ENCODE results near the gene C10orf95.

Gene C10orf95

DNA sequence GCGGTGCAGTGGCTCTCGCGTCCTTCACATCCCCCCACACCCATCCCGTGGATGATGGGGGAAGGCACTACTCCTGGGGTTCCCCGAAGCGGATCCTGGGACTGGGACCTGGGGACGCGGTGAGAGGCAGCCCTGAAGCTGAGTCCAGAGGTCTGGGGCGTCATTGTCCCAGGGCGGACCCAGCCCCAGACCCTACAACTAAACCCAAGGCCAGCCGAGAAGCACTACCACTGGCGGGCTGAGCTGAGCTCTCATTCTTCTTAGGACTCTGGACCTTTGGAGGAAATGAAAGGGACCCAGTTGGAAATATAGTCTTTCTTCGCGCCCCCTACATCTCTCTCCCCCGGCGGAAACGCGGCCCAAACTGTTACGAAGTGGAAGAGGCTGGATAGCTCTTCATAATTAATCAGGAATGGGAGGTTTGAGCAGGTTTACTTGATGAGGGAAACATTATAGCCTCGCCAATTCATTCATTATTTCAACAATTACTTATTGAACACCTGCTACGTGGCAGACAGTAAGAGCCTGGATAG lies 31.1 kb downstream of the C10orf95 start:
- CTCF ChIA-PET: interaction anchor here (0.6 to 5.6 kb wide), 10 partner anchors 10 to 190 kb away, joined by 3 to 57 read pairs (median 6); partner anchors contain the start of genes CUEDC2 and NFKB2
- Histone ChIP-seq H3K4me3 (ENCODE audit: low read depth, low read length) (peak overlapping the region; percentile 80), H3K4me1 (ENCODE audit: control insufficient read depth, insufficient read depth, low read length) (peaks cover 9% of the 10 kb centered on the region), H3K36me3 (ENCODE audit: control insufficient read depth in 2 of 2, insufficient read depth in 1 of 2, low read length in 2 of 2) (peaks cover 0 to 28% of the 10 kb centered on the region in 2 experiments; a peak in 1 of 3 replicates), H3K27ac (ENCODE audit: extremely low read depth, low read depth, low read length) (peak overlapping the region; percentile 65), H3K9me3 (ENCODE audit: control insufficient read depth, insufficient read depth, low read depth, low read length) (no peaks in the 10 kb centered on the region)
- POLR2A ChIA-PET: interaction anchor here (0.6 to 5.2 kb wide), 13 partner anchors 8 to 296 kb away, joined by 3 to 42 read pairs (median 5); partner anchors contain the start of genes C10orf95 and CUEDC2
- TF ChIP-seq, protein P1, sequence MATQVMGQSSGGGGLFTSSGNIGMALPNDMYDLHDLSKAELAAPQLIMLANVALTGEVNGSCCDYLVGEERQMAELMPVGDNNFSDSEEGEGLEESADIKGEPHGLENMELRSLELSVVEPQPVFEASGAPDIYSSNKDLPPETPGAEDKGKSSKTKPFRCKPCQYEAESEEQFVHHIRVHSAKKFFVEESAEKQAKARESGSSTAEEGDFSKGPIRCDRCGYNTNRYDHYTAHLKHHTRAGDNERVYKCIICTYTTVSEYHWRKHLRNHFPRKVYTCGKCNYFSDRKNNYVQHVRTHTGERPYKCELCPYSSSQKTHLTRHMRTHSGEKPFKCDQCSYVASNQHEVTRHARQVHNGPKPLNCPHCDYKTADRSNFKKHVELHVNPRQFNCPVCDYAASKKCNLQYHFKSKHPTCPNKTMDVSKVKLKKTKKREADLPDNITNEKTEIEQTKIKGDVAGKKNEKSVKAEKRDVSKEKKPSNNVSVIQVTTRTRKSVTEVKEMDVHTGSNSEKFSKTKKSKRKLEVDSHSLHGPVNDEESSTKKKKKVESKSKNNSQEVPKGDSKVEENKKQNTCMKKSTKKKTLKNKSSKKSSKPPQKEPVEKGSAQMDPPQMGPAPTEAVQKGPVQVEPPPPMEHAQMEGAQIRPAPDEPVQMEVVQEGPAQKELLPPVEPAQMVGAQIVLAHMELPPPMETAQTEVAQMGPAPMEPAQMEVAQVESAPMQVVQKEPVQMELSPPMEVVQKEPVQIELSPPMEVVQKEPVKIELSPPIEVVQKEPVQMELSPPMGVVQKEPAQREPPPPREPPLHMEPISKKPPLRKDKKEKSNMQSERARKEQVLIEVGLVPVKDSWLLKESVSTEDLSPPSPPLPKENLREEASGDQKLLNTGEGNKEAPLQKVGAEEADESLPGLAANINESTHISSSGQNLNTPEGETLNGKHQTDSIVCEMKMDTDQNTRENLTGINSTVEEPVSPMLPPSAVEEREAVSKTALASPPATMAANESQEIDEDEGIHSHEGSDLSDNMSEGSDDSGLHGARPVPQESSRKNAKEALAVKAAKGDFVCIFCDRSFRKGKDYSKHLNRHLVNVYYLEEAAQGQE (tag by site-specific recombination; IDR thresholded peaks at IDR 0.05): peak; percentile 61
- TF ChIP-seq, protein P2, sequence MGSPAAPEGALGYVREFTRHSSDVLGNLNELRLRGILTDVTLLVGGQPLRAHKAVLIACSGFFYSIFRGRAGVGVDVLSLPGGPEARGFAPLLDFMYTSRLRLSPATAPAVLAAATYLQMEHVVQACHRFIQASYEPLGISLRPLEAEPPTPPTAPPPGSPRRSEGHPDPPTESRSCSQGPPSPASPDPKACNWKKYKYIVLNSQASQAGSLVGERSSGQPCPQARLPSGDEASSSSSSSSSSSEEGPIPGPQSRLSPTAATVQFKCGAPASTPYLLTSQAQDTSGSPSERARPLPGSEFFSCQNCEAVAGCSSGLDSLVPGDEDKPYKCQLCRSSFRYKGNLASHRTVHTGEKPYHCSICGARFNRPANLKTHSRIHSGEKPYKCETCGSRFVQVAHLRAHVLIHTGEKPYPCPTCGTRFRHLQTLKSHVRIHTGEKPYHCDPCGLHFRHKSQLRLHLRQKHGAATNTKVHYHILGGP (tag by site-specific recombination; IDR thresholded peaks at IDR 0.05): no peak
- TF ChIP-seq, protein P3, sequence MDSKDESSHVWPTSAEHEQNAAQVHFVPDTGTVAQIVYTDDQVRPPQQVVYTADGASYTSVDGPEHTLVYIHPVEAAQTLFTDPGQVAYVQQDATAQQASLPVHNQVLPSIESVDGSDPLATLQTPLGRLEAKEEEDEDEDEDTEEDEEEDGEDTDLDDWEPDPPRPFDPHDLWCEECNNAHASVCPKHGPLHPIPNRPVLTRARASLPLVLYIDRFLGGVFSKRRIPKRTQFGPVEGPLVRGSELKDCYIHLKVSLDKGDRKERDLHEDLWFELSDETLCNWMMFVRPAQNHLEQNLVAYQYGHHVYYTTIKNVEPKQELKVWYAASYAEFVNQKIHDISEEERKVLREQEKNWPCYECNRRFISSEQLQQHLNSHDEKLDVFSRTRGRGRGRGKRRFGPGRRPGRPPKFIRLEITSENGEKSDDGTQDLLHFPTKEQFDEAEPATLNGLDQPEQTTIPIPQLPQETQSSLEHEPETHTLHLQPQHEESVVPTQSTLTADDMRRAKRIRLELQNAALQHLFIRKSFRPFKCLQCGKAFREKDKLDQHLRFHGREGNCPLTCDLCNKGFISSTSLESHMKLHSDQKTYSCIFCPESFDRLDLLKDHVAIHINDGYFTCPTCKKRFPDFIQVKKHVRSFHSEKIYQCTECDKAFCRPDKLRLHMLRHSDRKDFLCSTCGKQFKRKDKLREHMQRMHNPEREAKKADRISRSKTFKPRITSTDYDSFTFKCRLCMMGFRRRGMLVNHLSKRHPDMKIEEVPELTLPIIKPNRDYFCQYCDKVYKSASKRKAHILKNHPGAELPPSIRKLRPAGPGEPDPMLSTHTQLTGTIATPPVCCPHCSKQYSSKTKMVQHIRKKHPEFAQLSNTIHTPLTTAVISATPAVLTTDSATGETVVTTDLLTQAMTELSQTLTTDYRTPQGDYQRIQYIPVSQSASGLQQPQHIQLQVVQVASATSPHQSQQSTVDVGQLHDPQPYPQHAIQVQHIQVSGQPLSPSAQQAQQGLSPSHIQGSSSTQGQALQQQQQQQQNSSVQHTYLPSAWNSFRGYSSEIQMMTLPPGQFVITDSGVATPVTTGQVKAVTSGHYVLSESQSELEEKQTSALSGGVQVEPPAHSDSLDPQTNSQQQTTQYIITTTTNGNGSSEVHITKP (tag by site-specific recombination; IDR thresholded peaks at IDR 0.05): peak; percentile 8; the same call in 1 of the 2 replicates
- TF ChIP-seq KLF16 (tag by site-specific recombination; IDR thresholded peaks at IDR 0.05): no peak
- TF ChIP-seq ZNF266 (tag by site-specific recombination; IDR thresholded peaks at IDR 0.05; ENCODE audit: low read depth): no peak
- TF ChIP-seq ZBTB20 (tag by site-specific recombination; IDR thresholded peaks at IDR 0.05): 0 out of 2 replicates have a peak, but pooled peaks have one; percentile 12

DNA sequence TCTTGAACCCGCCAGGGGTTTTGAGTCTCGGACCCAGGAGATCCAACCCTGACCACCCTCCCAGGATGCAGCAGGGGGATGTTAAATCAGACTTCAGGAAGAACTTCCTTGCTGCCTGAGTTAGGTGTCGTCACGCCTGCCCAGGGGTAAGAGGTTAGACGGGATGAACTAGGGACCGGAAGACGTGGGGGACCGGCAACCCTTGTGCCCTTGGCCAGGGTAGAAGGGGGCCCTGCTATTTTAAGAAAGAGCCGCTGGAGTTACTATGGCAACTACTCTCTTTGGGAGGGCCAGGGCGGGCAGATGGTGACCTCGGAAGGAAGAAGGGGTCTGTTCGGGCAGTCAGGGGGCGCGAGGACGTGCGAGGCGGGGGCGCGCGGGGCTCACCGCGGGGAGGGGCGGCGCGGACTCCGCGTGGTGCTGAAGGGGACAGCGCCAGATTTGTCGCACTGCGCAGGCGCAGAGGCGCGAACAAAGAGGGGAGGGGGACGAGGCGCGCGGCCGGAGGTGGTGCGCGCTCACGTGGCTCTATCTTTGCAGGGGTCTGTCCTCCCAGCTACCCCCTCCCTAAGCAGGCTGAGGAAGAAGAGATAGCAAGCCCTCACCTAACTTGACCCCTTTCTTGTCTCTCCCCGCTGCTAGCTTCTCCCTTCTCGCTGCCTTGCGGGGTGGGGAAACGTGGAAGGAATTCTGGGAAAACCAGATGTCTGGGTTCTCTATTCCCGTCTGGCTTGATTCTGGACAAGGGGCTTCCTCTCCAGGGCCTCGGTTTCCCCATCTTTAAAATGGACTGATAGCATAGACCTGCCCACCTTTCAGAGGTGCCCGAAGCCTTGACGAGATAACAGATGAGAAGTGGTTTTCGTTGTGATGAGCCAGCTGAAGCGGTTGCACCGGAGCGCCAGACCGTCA lies 31.8 kb downstream of the C10orf95 start:
- H3K4me3 ChIP-seq (ENCODE audit: low read depth, low read length): peak overlapping the region; percentile 80
- peaks cover 9% of the 10 kb centered on the region for H3K4me1 ChIP-seq (ENCODE audit: control insufficient read depth, insufficient read depth, low read length)
- H3K9me3 ChIP-seq (ENCODE audit: control insufficient read depth, insufficient read depth, low read depth, low read length): no peaks in the 10 kb centered on the region
- ChIA-PET POLR2A (interaction anchor here (0.6 to 5.2 kb wide), 7 partner anchors 12 to 295 kb away, joined by 3 to 42 read pairs (median 8); partner anchors contain the start of genes C10orf95 and CUEDC2), CTCF (interaction anchor here (0.6 to 5.6 kb wide), 10 partner anchors 11 to 189 kb away, joined by 3 to 57 read pairs (median 6); partner anchors contain the start of genes CUEDC2 and NFKB2)
- no peak overlapping the region for H3K27ac ChIP-seq (ENCODE audit: extremely low read depth, low read depth, low read length)
- peaks cover 0 to 22% of the 10 kb centered on the region in 2 experiments; a peak in 1 of 3 replicates for H3K36me3 ChIP-seq (ENCODE audit: control insufficient read depth in 2 of 2, insufficient read depth in 1 of 2, low read length in 2 of 2)
- TF ChIP-seq ZNF677 (tag by site-specific recombination; IDR thresholded peaks at IDR 0.05): no peak
- TF ChIP-seq ZBTB17 (tag by site-specific recombination; IDR thresholded peaks at IDR 0.05): no peak; the same call in 1 of the 2 replicates
- no peak for TF ChIP-seq MZF1 (tag by site-specific recombination; IDR thresholded peaks at IDR 0.05; ENCODE audit: borderline replicate concordance)
- no peak for TF ChIP-seq ZNF664 (tag by site-specific recombination; IDR thresholded peaks at IDR 0.05)
- TF ChIP-seq ZNF660 (tag by site-specific recombination; IDR thresholded peaks at IDR 0.05): no peak
- TF ChIP-seq TCF7L2 (IDR thresholded peaks at IDR 0.05; ENCODE audit: borderline replicate concordance, low read depth, low read length): no peak
- peak; percentile 47; the same call in 1 of the 2 replicates for TF ChIP-seq SP7 (tag by site-specific recombination; IDR thresholded peaks at IDR 0.05)
- no peak for TF ChIP-seq ZNF350 (tag by site-specific recombination; IDR thresholded peaks at IDR 0.05)
- 0 out of 2 replicates have a peak, but pooled peaks have one; percentile 77 for TF ChIP-seq GLIS2 (tag by site-specific recombination; IDR thresholded peaks at IDR 0.05)
- TF ChIP-seq, protein P2 (tag by site-specific recombination; IDR thresholded peaks at IDR 0.05): no peak
- TF ChIP-seq ZNF777 (tag by site-specific recombination; IDR thresholded peaks at IDR 0.05; ENCODE audit: borderline replicate concordance): no peak
- TF ChIP-seq RBAK (tag by site-specific recombination; IDR thresholded peaks at IDR 0.05): no peak
- TF ChIP-seq ZNF544 (tag by site-specific recombination; IDR thresholded peaks at IDR 0.05): no peak
